22Rv1 (cell line): ENCODE results near the gene COX19.

Experiments used
- H3K27ac ChIP-seq: fragments of 450-650 bp; 2 replicates; pipeline ENCODE4 v1.5.1; 2017
- ZFX ChIP-seq: fragments of 450-650 bp; IDR thresholded peaks from 2 replicates; pipeline ENCODE4 v1.6.1; 2017; ENCODE audit warnings: antibody characterized with exemption, borderline replicate concordance
- TF ChIP-seq, protein P1 (sequence below): fragments of 450-650 bp; IDR thresholded peaks from 2 replicates; pipeline ENCODE4 v1.5.1; 2017; ENCODE audit warnings: mild to moderate bottlenecking

The COX19 gene

DNA sequence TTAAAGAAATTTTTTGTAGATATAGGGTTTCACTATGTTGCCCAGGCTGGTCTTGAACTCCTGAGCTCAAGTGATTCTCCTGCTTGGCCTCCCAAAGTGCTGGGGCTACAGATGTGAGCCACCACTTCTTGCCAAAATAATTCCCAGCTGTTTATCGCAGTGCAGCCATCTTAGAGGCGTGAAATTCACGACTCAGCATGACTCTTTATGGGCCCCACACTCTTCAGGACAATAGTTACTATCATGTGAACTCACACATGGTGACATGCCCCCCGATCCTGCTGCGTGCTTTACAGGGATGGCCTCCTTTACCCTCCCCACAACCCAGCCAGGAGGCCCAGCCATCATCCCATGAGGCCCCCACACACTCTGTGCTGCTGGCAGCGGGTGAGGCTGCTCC is 4.6 kb downstream of the COX19 start:
- H3K27ac ChIP-seq, result no peak overlapping the region
- TF ChIP-seq, protein P1, sequence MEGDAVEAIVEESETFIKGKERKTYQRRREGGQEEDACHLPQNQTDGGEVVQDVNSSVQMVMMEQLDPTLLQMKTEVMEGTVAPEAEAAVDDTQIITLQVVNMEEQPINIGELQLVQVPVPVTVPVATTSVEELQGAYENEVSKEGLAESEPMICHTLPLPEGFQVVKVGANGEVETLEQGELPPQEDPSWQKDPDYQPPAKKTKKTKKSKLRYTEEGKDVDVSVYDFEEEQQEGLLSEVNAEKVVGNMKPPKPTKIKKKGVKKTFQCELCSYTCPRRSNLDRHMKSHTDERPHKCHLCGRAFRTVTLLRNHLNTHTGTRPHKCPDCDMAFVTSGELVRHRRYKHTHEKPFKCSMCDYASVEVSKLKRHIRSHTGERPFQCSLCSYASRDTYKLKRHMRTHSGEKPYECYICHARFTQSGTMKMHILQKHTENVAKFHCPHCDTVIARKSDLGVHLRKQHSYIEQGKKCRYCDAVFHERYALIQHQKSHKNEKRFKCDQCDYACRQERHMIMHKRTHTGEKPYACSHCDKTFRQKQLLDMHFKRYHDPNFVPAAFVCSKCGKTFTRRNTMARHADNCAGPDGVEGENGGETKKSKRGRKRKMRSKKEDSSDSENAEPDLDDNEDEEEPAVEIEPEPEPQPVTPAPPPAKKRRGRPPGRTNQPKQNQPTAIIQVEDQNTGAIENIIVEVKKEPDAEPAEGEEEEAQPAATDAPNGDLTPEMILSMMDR, result no peak
- TF ChIP-seq ZFX, result no peak

DNA sequence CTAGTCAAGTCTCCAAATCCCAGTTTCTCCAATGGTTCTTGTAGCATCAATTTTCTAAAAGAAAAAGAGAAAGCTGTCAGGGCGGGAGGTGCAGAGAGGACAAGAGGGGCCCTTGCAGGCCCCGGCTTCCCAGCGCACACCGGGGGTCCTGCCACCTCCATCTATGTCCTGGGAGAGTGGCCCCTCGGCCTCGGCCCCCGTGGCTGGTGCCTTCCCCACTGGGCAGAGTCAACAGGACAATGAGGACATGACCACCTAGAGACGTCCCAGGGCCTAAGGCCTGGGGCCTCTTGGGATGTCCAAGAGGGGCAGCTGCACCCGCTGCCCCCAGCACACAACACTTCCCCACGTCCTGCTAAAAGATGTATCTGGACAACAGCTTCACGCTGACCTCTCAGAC is 5.9 kb downstream of the COX19 start:
- TF ChIP-seq ZFX, result no peak
- TF ChIP-seq, protein P1, result no peak
- no peak overlapping the region for H3K27ac ChIP-seq

DNA sequence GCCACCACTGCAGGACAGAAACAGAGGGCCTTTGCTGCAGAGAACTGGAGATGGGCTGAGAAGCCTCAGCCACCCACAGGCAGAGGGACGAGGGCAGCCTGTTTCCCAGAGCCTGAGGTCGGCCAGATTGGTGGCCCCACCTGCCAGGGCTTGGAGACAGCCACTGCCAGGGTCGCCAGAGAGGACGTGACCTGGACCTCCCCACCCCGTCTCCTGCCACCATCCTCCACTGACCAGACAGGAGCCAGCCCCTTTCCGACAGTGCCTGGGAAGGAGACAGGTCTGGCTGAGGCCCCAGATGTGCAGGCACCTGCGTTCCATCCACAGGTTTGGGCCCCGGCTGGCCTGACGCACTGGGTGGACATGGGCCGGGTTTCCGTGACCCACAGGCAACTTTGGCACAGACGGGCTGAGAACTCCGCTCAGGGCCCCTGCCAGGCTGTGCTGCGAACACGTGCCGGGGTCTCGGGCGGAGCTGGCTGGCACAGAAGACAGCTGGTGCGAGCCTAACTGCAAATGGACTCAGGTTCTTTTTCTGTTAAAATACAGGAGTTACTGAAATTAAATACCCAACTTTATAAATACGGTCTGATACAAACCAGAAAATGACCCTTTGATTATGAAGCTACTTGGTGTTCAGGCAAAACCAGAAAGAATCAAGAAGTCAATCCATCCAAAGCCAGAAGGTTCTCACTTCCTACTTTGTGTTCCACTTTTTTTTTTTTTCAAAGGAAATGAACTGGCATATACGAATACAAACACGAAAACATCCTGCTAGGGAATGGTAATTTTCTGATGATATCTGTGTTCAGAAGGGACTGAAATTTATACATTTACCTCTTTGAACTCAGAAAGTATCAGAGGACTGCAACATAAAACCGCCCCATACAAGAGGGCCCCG is 6.9 kb downstream of the COX19 start:
- TF ChIP-seq ZFX, result no peak
- TF ChIP-seq, protein P1, result no peak
- no peak overlapping the region for H3K27ac ChIP-seq

DNA sequence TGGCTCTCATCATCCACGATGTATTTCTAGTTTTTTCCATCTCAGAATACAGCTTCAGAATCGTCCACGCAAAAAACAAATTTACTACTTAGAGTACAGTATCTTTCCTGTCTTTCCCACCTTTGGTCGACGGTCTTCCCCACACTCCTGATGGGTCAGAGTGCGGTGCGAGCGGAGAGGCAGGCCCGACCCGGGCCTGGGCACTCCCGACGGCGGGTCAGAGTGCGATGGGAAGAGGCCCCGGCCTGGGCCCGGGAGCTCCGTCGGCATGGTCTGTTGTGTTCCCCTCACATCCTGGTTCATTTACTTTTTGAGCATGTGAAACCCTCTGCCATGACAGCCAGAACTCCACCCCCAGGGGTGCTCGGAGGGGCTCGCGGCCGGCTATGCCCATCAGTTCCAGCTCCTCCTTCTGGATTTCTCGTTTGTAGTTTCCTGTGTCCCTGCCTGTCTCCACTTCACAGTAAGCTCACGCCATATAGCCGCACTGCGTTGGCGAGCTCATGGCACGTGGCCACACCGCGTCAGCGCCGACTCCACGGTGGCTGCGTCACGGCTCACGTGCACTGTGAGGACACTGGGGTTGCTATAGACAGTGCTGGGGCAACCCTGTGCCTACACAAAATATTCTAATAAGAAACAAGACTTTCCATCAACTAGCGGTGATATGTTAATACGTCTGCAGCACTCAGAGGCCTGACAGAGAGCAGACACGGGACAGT is 7.8 kb downstream of the COX19 start:
- no peak overlapping the region for H3K27ac ChIP-seq
- no peak for TF ChIP-seq ZFX
- TF ChIP-seq, protein P1, result no peak

DNA sequence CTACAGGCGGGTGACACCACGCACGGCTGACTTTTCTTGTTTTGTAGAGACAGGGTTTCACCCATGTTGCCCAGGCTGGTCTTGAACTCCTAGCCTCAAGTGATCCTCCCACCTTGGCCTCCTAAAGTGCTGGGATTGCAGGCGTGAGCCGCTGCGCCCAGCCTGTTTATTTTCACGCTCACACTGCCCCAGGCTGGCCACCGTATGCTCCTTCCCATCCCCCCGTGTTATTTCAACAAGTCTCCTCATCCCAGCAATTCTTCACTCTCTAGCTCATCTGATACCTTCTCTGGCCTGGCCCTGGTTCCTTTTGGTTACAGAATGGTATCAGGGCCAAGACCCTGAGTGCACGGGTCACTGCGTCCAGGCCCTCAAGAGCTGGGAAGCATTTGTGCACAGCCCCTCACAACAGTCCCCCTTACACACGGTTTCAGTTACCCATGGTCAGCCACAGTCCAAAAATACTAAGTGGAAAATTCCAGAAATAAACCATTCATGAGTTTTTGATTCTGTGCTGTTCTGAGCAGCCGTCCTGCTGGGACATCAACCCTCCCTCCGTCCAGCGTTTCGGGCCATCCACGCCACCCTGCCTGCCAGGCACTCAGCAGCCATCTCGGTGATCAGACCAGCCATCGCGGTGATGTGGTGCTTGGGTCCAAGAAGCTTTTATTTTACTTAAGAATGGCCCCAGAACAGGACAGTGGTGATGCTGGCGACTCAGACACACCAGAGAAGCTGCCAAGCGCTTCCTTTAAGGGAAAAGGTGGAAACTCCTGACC is 8.9 kb downstream of the COX19 start:
- no peak for TF ChIP-seq ZFX
- TF ChIP-seq, protein P1, result no peak
- H3K27ac ChIP-seq, result no peak overlapping the region

DNA sequence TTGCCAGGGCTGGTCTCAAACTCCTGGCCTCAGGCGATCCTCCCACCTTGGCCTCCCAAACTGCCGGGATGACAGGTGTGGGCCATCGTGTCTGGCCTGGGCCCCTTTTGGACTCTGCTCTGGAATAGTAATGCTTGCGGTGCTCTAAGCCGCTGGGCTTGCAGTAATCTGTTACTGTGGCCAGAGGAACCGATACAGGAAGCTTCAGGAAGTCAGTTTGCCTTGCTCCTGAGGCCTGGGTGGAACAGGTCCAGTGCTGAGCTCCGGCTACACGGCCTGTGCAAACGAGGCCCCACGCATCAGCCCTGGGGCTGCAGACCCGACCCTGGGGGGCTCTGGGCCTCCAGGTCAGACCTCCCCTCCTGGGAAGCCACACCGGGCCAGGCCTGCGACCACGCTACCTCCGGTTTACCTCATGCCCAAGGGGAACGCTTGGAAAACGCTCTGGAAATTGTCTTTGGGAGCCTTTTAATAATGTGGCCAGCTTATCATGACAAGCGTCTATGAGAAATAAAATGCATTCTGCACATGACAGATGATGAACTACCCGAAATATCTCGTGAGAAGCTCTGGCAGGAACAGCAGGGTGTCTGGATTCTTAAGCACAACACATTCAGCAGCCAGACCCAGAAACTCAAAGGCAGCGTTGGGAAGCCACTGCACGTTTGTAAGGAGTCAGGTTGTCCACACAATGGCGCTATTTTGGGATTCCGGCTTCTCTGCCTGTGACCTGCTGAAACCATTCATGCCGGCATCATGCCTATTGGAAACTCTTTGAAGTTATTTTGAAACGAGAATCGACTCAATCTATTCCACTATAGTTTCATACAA is 10.7 kb downstream of the COX19 start:
- TF ChIP-seq ZFX, result no peak
- TF ChIP-seq, protein P1, result peak; percentile 50
- H3K27ac ChIP-seq, result no peak overlapping the region
